Vagina (tissue), 2 donors: ENCODE data around the gene DCC. TPM values are rescaled to one million over a fixed set of nuclear protein-coding genes. Genes with fewer than 3 reads are reported as not detected.

Experiments used
- DNase-seq, 2 donors: peaks; one replicate each; pipeline ENCODE4 v3.0.0-alpha.2; 2017; ENCODE audit errors: extremely low spot score in 2 of 2
- H3K27ac ChIP-seq: fragments of 200-600 bp; sonication (generic); one replicate; pipeline ENCODE4 v1.5.1; 2019
- H3K27me3 ChIP-seq: fragments of 200-600 bp; sonication (generic); one replicate; pipeline ENCODE4 v1.5.1; 2019
- H3K36me3 ChIP-seq, 2 donors: fragments of 200-600 bp; sonication (generic); one replicate each; pipeline ENCODE4 v1.5.1; 2017 to 2019
- H3K4me1 ChIP-seq: fragments of 200-600 bp; sonication (generic); one replicate; pipeline ENCODE4 v1.5.1; 2019
- H3K4me3 ChIP-seq, 2 donors: fragments of 200-600 bp; sonication (generic); 1 replicate in 1 of 2; 2 replicates in 1 of 2; pipeline ENCODE4 v1.5.1; 2016 to 2019
- H3K9me3 ChIP-seq: fragments of 200-600 bp; sonication (generic); one replicate; pipeline ENCODE4 v1.5.1; 2019
- CTCF ChIP-seq, 3 experiments: fragments of 450-650 bp in 2 of 3; fragments of 200-600 bp in 1 of 3; sonication (generic) in 1 of 3; IDR thresholded peaks; one replicate each; pipeline ENCODE4 v1.5.1; 2017 to 2019; ENCODE audit warnings: antibody characterized with exemption in 3 of 3, mild to moderate bottlenecking in 2 of 3, moderate library complexity in 2 of 3
- POLR2A ChIP-seq, 2 donors: fragments of 450-650 bp; IDR thresholded peaks; one replicate each; pipeline ENCODE4 v1.6.1; 2017; ENCODE audit warnings: antibody characterized with exemption in 2 of 2, mild to moderate bottlenecking in 2 of 2, moderate library complexity in 2 of 2
- POLR2AphosphoS5 ChIP-seq, 2 donors: sonication (generic); formaldehyde crosslinking; IDR thresholded peaks; one replicate each; pipeline ENCODE4 v1.9.0; 2017; ENCODE audit warnings: antibody characterized with exemption in 2 of 2, mild to moderate bottlenecking in 2 of 2, low read depth in 1 of 2; ENCODE audit not compliant: insufficient read depth in 1 of 2
- intact Hi-C: fragments of 100-400 bp; cut with DNase I; formaldehyde crosslinking; loops from one replicate; pipeline ENCODE4 v1.15.1; 2023
- total RNA-seq: library from RNA; depleted of rRNA; stranded (reverse); fragments of >200 nt; gene quantifications from one replicate; pipeline ENCODE4 v1.2.3, GENCODE V29; 2016

DCC gene
- total RNA-seq, 1 donor from 2014 or later = not detected

GRCh38 chr18:52907543-52908308, 567.7 kb downstream of the DCC start:
- TF ChIP-seq POLR2A (IDR thresholded peaks at IDR 0.05) (no peak), CTCF (IDR thresholded peaks at IDR 0.05) (no peak), POLR2AphosphoS5 (IDR thresholded peaks at IDR 0.05; ENCODE audit: insufficient read depth in 1 of 2, low read depth in 1 of 2) (no peak)
- intact Hi-C loops = loop anchor here (10.0 kb wide), 1 partner anchor 953 kb away; no protein-coding TSS in a partner anchor
- H3K4me3 ChIP-seq = no peak overlapping the region
- no peak overlapping the region for H3K27ac ChIP-seq
- no peak for DNase-seq
- no peaks in the 10 kb centered on the region for H3K27me3 ChIP-seq
- no peaks in the 10 kb centered on the region for H3K9me3 ChIP-seq
- no peaks in the 10 kb centered on the region for H3K4me1 ChIP-seq
- no peaks in the 10 kb centered on the region for H3K36me3 ChIP-seq

GRCh38 chr18:52914148-52914547, 574.2 kb downstream of the DCC start:
- intact Hi-C loops = no loop called here
- Histone ChIP-seq H3K27me3 (no peaks in the 10 kb centered on the region), H3K9me3 (no peaks in the 10 kb centered on the region), H3K4me1 (no peaks in the 10 kb centered on the region), H3K27ac (no peak overlapping the region), H3K4me3 (no peak overlapping the region), H3K36me3 (no peaks in the 10 kb centered on the region)
- no peak for DNase-seq
- TF ChIP-seq POLR2A (IDR thresholded peaks at IDR 0.05) = no peak
- TF ChIP-seq CTCF (IDR thresholded peaks at IDR 0.05) = no peak
- TF ChIP-seq POLR2AphosphoS5 (IDR thresholded peaks at IDR 0.05; ENCODE audit: insufficient read depth in 1 of 2, low read depth in 1 of 2) = no peak

GRCh38 chr18:52920665-52921064, 580.7 kb downstream of the DCC start:
- TF ChIP-seq CTCF (IDR thresholded peaks at IDR 0.05) (no peak), POLR2A (IDR thresholded peaks at IDR 0.05) (no peak), POLR2AphosphoS5 (IDR thresholded peaks at IDR 0.05; ENCODE audit: insufficient read depth in 1 of 2, low read depth in 1 of 2) (no peak)
- Histone ChIP-seq H3K36me3 (no peaks in the 10 kb centered on the region), H3K4me3 (no peak overlapping the region), H3K4me1 (no peaks in the 10 kb centered on the region), H3K9me3 (no peaks in the 10 kb centered on the region), H3K27ac (no peak overlapping the region), H3K27me3 (no peaks in the 10 kb centered on the region)
- intact Hi-C loops = no loop called here
- no peak for DNase-seq

GRCh38 chr18:52933356-52933755, 593.4 kb downstream of the DCC start:
- TF ChIP-seq CTCF (IDR thresholded peaks at IDR 0.05) (no peak), POLR2A (IDR thresholded peaks at IDR 0.05) (no peak), POLR2AphosphoS5 (IDR thresholded peaks at IDR 0.05; ENCODE audit: insufficient read depth in 1 of 2, low read depth in 1 of 2) (no peak)
- intact Hi-C loops = no loop called here
- Histone ChIP-seq H3K27me3 (no peaks in the 10 kb centered on the region), H3K27ac (no peak overlapping the region), H3K4me3 (no peak overlapping the region), H3K9me3 (no peaks in the 10 kb centered on the region), H3K36me3 (no peaks in the 10 kb centered on the region), H3K4me1 (no peaks in the 10 kb centered on the region)
- DNase-seq = no peak

GRCh38 chr18:52936931-52937330, 596.9 kb downstream of the DCC start:
- Histone ChIP-seq H3K27ac (no peak overlapping the region), H3K36me3 (no peaks in the 10 kb centered on the region), H3K9me3 (no peaks in the 10 kb centered on the region), H3K4me3 (no peak overlapping the region), H3K4me1 (no peaks in the 10 kb centered on the region), H3K27me3 (no peaks in the 10 kb centered on the region)
- DNase-seq = no peak
- intact Hi-C loops = no loop called here
- no peak for TF ChIP-seq POLR2A (IDR thresholded peaks at IDR 0.05)
- TF ChIP-seq POLR2AphosphoS5 (IDR thresholded peaks at IDR 0.05; ENCODE audit: insufficient read depth in 1 of 2, low read depth in 1 of 2) = no peak
- TF ChIP-seq CTCF (IDR thresholded peaks at IDR 0.05) = no peak
